Fibroblast of skin of right biceps (primary cell): ENCODE results near the gene GALNS.

Source experiments
- DNase-seq: peaks from one replicate; pipeline ENCODE4 v3.0.0-alpha.2; 2013

The GALNS gene

GRCh38 chr16:88814144-88814502, 42.6 kb downstream of the GALNS start:
- DNase-seq = no peak

DNA sequence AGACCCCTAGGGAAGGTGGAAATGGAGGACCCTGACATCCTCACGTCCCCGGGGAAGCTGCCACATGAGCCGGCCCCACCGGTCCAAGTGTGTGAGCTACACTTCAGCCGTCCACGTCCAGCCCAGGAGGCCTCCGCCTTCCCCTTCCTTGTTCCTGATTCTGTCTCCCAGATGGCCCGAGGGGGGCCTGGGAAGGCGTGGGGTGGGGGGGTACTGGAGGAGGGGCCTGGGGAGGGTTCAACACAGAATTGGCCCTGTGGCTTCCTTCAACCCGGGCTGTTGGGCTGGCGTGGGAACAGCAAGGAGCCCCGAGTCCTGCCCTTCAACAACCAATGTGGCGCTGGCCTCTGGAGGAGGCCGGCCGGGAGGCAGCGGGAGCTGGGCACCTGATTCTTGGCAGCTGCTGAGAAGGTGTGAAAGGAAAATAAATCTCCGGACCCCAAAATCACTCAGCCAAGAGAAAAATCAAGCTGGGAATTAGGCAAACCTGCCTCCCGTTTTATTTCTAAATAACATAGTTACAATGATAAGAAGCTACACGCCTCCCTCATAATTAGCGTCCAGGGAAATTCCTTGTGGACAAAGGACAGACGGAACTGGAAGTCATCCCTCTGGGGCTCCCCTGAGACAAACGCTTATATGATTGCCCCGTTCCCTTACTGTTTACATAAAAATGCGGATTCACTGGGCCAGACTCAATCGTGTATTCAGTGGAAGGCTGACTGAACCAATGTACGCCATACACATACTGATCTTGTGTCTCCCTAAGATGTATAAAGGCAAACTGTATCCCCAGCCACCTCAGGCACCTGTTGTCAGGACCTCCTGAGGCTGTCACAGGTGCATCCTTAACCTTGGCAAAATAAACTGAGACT, 43.2 kb downstream of the GALNS start:
- DNase-seq = no peak

DNA sequence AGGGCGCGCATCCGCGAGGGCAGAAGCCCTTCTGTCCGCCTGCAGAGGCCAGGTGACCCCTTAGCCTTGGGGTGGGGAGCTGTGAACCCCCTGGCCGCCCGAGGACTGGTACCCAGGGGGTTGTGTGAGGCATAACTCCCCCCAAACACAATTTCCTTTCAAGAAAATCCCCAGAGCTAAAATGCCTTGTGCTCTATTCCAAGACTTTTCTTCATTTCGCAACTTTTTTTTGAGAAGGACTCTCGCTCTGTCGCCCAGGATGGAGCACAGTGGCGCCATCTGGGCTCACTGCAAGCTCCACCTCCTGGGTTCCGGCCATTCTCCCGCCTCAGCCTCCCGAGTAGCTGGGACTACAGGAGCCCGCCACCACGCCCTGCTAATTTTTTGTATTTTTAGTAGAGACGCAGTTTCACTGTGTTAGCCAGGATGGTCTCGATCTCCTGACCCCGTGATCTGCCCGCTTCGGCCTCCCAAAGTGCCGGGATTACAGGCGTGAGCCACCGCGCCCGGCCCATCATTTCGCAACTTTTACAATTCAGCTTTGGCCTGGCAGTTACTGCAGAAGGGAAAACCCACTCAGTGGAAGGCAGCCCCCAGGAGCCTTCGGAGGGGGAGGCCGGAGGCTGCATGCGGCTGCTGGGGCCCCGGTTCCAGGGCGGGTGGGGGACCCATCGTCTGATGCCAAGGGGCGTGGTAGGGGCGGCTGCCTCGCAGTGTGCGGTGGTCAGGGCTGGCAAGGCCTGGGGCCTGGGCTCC, 44.1 kb downstream of the GALNS start:
- DNase-seq = peak; percentile 51

- peak; percentile 93 for DNase-seq
These were observed 44.8 kb downstream of the GALNS start, which contains the start of gene APRT for GRCh38 chr16:88811769-88812512. TSS of gene APRT (minus strand) at chr16:88811928. CDS start at chr16:88811899, 29 bp downstream.

- DNase-seq = peak; percentile 85
These were observed 45.6 kb downstream of the GALNS start for GRCh38 chr16:88810912-88811768.

DNA sequence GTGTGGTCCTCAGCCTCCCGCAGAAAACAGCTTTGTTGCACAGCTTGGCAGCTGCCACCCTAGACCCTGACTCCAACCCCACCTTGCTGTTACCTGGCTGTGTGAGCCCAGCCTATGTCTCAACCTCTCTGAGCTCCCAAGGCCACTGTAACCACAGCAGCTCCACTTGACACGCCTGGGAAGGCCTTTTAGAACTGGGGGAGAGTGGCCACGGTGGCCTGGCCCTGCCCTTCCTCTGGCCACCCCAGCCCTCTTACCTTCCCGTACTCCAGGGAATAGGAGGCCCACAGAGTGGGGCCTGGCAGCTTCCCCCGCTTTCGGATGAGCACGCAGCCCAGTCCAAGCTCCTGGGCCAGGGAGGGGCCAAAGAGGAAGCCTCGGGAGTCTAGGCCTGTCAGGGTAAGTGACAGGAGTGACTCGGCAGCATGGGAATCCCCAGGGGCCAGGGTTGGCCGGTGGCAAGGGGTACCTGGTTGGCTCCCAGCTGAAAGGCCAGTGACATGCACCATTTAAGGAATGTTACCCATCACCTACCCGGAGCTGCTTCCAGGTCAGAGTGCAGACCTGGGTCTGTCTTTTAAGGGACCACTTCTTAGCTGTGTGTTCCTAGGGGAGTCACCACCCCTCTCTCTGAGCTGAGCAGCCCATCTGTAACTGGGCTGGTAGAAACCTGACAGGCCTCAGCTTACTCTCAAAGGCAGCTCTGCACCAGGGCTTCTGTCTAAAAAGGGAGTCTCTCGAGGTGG, 46.4 kb downstream of the GALNS start:
- no peak for DNase-seq

DNA sequence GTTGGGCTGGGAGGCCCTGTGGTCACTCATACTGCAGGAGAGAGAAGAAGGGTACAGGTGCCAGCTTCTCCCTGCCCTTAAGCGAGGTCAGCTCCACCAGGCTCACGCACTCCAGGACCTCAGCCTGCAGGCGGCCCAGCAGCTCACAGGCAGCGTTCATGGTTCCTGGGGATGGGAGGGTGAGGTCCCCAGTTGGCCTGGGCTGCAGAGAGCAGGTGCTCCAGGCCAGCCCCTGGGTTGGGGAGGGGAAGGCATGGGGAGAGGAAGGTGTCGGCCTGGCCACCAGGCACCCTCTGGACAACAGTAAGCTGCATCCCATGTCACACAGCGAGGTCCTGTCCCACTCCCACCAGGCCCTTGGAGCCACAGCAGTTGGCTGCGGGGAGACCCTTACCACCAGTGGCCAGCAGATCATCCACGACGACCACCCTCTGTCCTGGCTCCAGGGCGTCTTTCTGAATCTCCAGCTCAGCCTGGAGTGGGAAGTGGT, 47.0 kb downstream of the GALNS start:
- DNase-seq = no peak

DNA sequence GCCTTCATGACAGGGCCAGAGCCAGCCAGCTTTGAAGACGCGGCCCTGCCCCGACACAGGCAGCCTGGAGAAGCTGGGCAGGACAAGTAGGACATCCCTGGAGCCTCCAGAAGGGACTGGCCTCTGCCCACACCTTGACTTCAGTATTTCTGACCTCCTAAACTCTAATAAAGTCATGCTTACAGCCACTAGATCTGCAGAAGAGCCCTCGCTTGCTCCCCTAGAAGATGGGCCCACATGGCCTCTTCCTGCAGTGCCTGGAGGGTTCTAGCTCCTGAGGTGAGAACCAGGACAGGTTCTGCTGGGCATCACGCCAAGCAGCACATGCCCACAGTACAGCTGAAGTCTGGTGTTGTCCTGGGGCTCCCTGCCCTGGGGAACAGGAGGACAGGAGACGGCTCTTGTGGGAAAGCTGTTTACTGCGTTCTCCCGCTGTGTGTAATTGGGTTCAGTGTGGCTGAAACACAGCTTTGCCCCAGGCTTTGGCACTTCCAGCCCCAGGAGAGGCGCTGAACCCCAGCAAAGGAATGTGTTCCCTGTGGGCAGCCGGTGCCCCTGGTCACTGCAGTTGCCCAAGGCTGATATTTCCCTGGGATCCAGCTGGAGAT, 47.6 kb downstream of the GALNS start:
- DNase-seq = no peak

- no peak for DNase-seq
These were observed 48.9 kb downstream of the GALNS start for GRCh38 chr16:88807626-88808453.

DNA sequence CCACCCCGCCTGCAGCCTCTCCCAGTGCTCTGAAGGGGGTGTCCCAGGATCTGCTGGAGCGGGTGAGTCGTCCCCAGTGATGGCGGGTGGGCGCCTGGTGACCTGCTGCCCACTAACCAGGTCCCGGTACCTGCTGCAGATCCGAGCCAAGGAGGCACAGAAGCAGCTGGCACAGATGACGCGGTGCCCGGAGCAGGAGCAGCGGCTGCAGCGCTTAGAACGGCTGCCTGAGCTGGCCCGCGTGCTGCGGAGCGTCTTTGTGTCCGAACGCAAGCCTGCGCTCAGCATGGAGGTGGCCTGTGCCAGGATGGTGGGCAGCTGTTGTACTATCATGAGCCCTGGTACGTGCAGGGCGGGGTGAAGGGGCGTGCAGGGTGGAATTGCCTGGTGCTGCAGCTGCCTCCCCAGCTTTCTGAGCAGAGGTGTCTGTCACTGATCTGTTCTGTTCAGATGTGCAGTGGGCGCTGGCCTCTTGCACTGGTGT, 49.6 kb downstream of the GALNS start:
- DNase-seq = no peak

- DNase-seq = no peak
These were observed 50.1 kb downstream of the GALNS start for GRCh38 chr16:88806491-88807111.

GRCh38 chr16:88805887-88806393, 50.8 kb downstream of the GALNS start:
- no peak for DNase-seq

- no peak for DNase-seq
These were observed 51.4 kb downstream of the GALNS start for GRCh38 chr16:88805340-88805715.

DNA sequence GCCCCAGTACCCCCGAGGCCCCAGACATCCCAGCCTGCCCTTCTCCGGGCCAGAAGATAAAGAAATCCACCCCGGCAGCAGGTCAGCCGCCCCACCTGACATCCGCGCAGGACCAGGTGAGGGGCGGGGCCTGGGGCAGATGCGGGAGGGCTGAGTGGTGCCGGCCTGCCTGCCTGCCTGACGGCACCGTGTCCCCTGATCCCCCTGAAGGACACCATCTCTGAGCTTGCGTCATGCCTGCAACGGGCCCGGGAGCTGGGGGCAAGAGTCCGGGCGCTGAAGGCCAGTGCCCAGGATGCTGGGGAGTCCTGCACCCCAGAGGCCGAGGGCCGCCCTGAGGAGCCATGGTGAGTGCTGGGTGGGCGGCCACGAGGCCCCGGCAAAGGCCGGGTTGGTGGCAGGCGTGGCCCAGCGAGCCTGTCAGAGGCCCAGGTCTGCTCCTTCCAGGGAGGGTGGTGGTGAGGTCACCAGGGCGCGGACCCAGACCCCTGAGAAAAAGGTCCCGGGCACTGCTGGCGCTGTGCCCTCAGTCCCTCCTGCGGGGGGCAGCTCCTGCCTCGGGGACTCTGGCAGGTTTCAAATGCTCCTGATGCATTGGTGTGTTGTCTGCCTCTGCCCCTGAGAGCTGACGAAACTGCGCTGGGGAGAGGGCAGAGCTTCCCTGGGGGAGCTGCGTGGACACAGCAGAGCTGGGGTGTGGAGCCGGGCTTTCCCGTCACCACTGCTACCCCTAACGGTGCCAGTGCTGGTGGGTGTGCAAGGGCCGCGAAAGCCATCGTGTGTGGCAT, 52.0 kb downstream of the GALNS start:
- no peak for DNase-seq

DNA sequence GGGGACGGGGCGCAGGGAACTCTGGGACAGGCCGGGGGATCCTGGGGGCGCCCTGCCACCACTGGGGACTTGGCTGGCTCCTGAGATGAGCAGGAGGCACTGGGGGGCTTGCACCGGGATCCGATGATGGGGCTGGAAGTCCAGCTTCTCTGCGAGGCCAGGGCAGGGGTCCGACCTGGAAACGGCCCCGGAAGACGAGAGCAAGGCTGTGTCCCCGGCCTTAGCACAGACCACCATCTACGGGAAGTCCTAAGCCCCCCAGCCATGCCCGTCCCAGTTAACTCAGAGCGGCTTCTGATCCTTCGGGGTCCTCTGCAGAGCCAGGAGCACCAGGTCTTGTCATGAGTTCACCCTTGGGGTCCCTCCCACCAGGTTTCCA, 52.6 kb downstream of the GALNS start:
- no peak for DNase-seq

- DNase-seq = peak; percentile 87
These were observed 53.3 kb downstream of the GALNS start, which contains the start of gene CDT1 for GRCh38 chr16:88803264-88803987. TSS of gene CDT1 (plus strand) at chr16:88803789. CDS start at chr16:88803832, 43 bp downstream.

DNA sequence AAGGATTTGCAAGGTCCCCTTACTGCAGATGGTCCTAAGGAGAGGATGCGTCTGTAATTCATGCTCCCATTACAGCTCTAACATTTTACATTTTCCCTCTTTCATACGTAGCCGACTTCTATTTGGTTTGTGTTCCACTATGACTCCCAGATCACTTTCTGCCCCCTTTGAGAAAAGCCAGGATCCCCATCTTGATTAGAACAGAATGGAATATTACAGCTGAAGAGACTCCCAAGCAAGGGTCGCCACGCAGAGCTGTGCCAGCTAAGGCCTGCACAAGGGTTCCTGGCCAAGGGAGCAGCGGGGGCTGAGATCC, 56.5 kb downstream of the GALNS start:
- no peak for DNase-seq
